Measurements from ENCODE around the gene BCL6B.
A peak's percentile ranks its signal among the peaks of the same experiment; 100 is the strongest.

The BCL6B gene

GRCh38 chr17:7007143-7007542 lies 15.7 kb upstream of the BCL6B start:
- Histone ChIP-seq H3K4me3 (ENCODE audit: insufficient read depth, low read depth, low read length, poor library complexity, severe bottlenecking) (no peak overlapping the region), H3K27ac (ENCODE audit: insufficient read depth, low read length, poor library complexity, severe bottlenecking) (no peak overlapping the region)
- no peak for DNase-seq

GRCh38 chr17:7010523-7010922 lies 12.3 kb upstream of the BCL6B start:
- H3K4me3 ChIP-seq (ENCODE audit: insufficient read depth, low read depth, low read length, poor library complexity, severe bottlenecking): no peak overlapping the region
- DNase-seq: no peak
- no peak overlapping the region for H3K27ac ChIP-seq (ENCODE audit: insufficient read depth, low read length, poor library complexity, severe bottlenecking)
- no peaks in the 10 kb centered on the region for H3K9me3 ChIP-seq (ENCODE audit: control insufficient read depth, low read length)
- peaks cover 4% of the 10 kb centered on the region for H3K36me3 ChIP-seq (ENCODE audit: control insufficient read depth, insufficient read depth, low read length)
- no peaks in the 10 kb centered on the region for H3K27me3 ChIP-seq (replicated peaks; ENCODE audit: control insufficient read depth, insufficient read depth, low read length, poor library complexity, severe bottlenecking)
- H3K4me1 ChIP-seq (ENCODE audit: control insufficient read depth, insufficient read depth, low read length, poor library complexity, severe bottlenecking): peaks cover 28% of the 10 kb centered on the region

More at GRCh38 chr17:7007143-7007542, 15.7 kb upstream of the BCL6B start:
- no peaks in the 10 kb centered on the region for H3K9me3 ChIP-seq (ENCODE audit: control insufficient read depth, low read length)
- H3K4me1 ChIP-seq (ENCODE audit: control insufficient read depth, insufficient read depth, low read length, poor library complexity, severe bottlenecking): peaks cover 15% of the 10 kb centered on the region
- no peaks in the 10 kb centered on the region for H3K27me3 ChIP-seq (replicated peaks; ENCODE audit: control insufficient read depth, insufficient read depth, low read length, poor library complexity, severe bottlenecking)
- peaks cover 14% of the 10 kb centered on the region for H3K36me3 ChIP-seq (ENCODE audit: control insufficient read depth, insufficient read depth, low read length)

GRCh38 chr17:7011415-7011814 lies 11.4 kb upstream of the BCL6B start:
- H3K9me3 ChIP-seq (ENCODE audit: control insufficient read depth, low read length): no peaks in the 10 kb centered on the region
- DNase-seq: no peak
- H3K27ac ChIP-seq (ENCODE audit: insufficient read depth, low read length, poor library complexity, severe bottlenecking): peak overlapping the region; percentile 99
- peak overlapping the region; percentile 97 for H3K4me3 ChIP-seq (ENCODE audit: insufficient read depth, low read depth, low read length, poor library complexity, severe bottlenecking)
- peaks cover 4% of the 10 kb centered on the region for H3K36me3 ChIP-seq (ENCODE audit: control insufficient read depth, insufficient read depth, low read length)
- H3K4me1 ChIP-seq (ENCODE audit: control insufficient read depth, insufficient read depth, low read length, poor library complexity, severe bottlenecking): peaks cover 36% of the 10 kb centered on the region
- no peaks in the 10 kb centered on the region for H3K27me3 ChIP-seq (replicated peaks; ENCODE audit: control insufficient read depth, insufficient read depth, low read length, poor library complexity, severe bottlenecking)

- peaks cover 8% of the 10 kb centered on the region for H3K36me3 ChIP-seq (ENCODE audit: control insufficient read depth, insufficient read depth, low read length)
- H3K9me3 ChIP-seq (ENCODE audit: control insufficient read depth, low read length): no peaks in the 10 kb centered on the region
- peak overlapping the region; percentile 99 for H3K27ac ChIP-seq (ENCODE audit: insufficient read depth, low read length, poor library complexity, severe bottlenecking)
- peaks cover 41% of the 10 kb centered on the region for H3K4me1 ChIP-seq (ENCODE audit: control insufficient read depth, insufficient read depth, low read length, poor library complexity, severe bottlenecking)
- no peak for DNase-seq
- no peaks in the 10 kb centered on the region for H3K27me3 ChIP-seq (replicated peaks; ENCODE audit: control insufficient read depth, insufficient read depth, low read length, poor library complexity, severe bottlenecking)
- peak overlapping the region; percentile 97 for H3K4me3 ChIP-seq (ENCODE audit: insufficient read depth, low read depth, low read length, poor library complexity, severe bottlenecking)
Measured at GRCh38 chr17:7011942-7012254, 11.0 kb upstream of the BCL6B start.

- Histone ChIP-seq H3K4me1 (ENCODE audit: control insufficient read depth, insufficient read depth, low read length, poor library complexity, severe bottlenecking) (peaks cover 44% of the 10 kb centered on the region), H3K4me3 (ENCODE audit: insufficient read depth, low read depth, low read length, poor library complexity, severe bottlenecking) (peak overlapping the region; percentile 97)
Measured at GRCh38 chr17:7014261-7014994, 8.4 kb upstream of the BCL6B start.

GRCh38 chr17:7014995-7015958 lies 7.6 kb upstream of the BCL6B start:
- Histone ChIP-seq H3K27ac (ENCODE audit: insufficient read depth, low read length, poor library complexity, severe bottlenecking) (peak overlapping the region; percentile 99), H3K9me3 (ENCODE audit: control insufficient read depth, low read length) (no peaks in the 10 kb centered on the region), H3K4me1 (ENCODE audit: control insufficient read depth, insufficient read depth, low read length, poor library complexity, severe bottlenecking) (peaks cover 44% of the 10 kb centered on the region), H3K4me3 (ENCODE audit: insufficient read depth, low read depth, low read length, poor library complexity, severe bottlenecking) (peak overlapping the region; percentile 97), H3K36me3 (ENCODE audit: control insufficient read depth, insufficient read depth, low read length) (peaks cover 5% of the 10 kb centered on the region), H3K27me3 (replicated peaks; ENCODE audit: control insufficient read depth, insufficient read depth, low read length, poor library complexity, severe bottlenecking) (no peaks in the 10 kb centered on the region)
- DNase-seq: peak; percentile 86 to 90 (median 87)

More at GRCh38 chr17:7014261-7014994, 8.4 kb upstream of the BCL6B start:
- Histone ChIP-seq H3K9me3 (ENCODE audit: control insufficient read depth, low read length) (no peaks in the 10 kb centered on the region), H3K27me3 (replicated peaks; ENCODE audit: control insufficient read depth, insufficient read depth, low read length, poor library complexity, severe bottlenecking) (no peaks in the 10 kb centered on the region), H3K36me3 (ENCODE audit: control insufficient read depth, insufficient read depth, low read length) (peaks cover 5% of the 10 kb centered on the region), H3K27ac (ENCODE audit: insufficient read depth, low read length, poor library complexity, severe bottlenecking) (peak overlapping the region; percentile 99)
- DNase-seq: peak; percentile 97

GRCh38 chr17:7016418-7016817 lies 6.4 kb upstream of the BCL6B start:
- Histone ChIP-seq H3K4me1 (ENCODE audit: control insufficient read depth, insufficient read depth, low read length, poor library complexity, severe bottlenecking) (peaks cover 34% of the 10 kb centered on the region), H3K27ac (ENCODE audit: insufficient read depth, low read length, poor library complexity, severe bottlenecking) (peak overlapping the region; percentile 99)

GRCh38 chr17:7016886-7017826 lies 5.7 kb upstream of the BCL6B start:
- Histone ChIP-seq H3K27me3 (replicated peaks; ENCODE audit: control insufficient read depth, insufficient read depth, low read length, poor library complexity, severe bottlenecking) (no peaks in the 10 kb centered on the region), H3K36me3 (ENCODE audit: control insufficient read depth, insufficient read depth, low read length) (peaks cover 5% of the 10 kb centered on the region), H3K9me3 (ENCODE audit: control insufficient read depth, low read length) (no peaks in the 10 kb centered on the region), H3K27ac (ENCODE audit: insufficient read depth, low read length, poor library complexity, severe bottlenecking) (peak overlapping the region; percentile 99), H3K4me3 (ENCODE audit: insufficient read depth, low read depth, low read length, poor library complexity, severe bottlenecking) (no peak overlapping the region), H3K4me1 (ENCODE audit: control insufficient read depth, insufficient read depth, low read length, poor library complexity, severe bottlenecking) (peaks cover 37% of the 10 kb centered on the region)
- DNase-seq: no peak

More at GRCh38 chr17:7016418-7016817, 6.4 kb upstream of the BCL6B start:
- H3K36me3 ChIP-seq (ENCODE audit: control insufficient read depth, insufficient read depth, low read length): peaks cover 5% of the 10 kb centered on the region
- no peaks in the 10 kb centered on the region for H3K9me3 ChIP-seq (ENCODE audit: control insufficient read depth, low read length)
- no peak overlapping the region for H3K4me3 ChIP-seq (ENCODE audit: insufficient read depth, low read depth, low read length, poor library complexity, severe bottlenecking)
- H3K27me3 ChIP-seq (replicated peaks; ENCODE audit: control insufficient read depth, insufficient read depth, low read length, poor library complexity, severe bottlenecking): no peaks in the 10 kb centered on the region
- DNase-seq: no peak

- Histone ChIP-seq H3K4me3 (ENCODE audit: insufficient read depth, low read depth, low read length, poor library complexity, severe bottlenecking) (no peak overlapping the region), H3K27me3 (replicated peaks; ENCODE audit: control insufficient read depth, insufficient read depth, low read length, poor library complexity, severe bottlenecking) (no peaks in the 10 kb centered on the region), H3K27ac (ENCODE audit: insufficient read depth, low read length, poor library complexity, severe bottlenecking) (no peak overlapping the region), H3K4me1 (ENCODE audit: control insufficient read depth, insufficient read depth, low read length, poor library complexity, severe bottlenecking) (peaks cover 43% of the 10 kb centered on the region), H3K9me3 (ENCODE audit: control insufficient read depth, low read length) (no peaks in the 10 kb centered on the region), H3K36me3 (ENCODE audit: control insufficient read depth, insufficient read depth, low read length) (peaks cover 5% of the 10 kb centered on the region)
- no peak for DNase-seq
Measured at GRCh38 chr17:7017827-7018200, 5.0 kb upstream of the BCL6B start.

Data from effector memory CD4-positive, alpha-beta T cell (primary cell).